GM15510 (cell line): ENCODE measurements around the gene SPACA4.

Experiments used
- POLR2A ChIP-seq: IDR thresholded peaks from 3 replicates; pipeline ENCODE4 v1.6.1; 2011; ENCODE audit warnings: borderline replicate concordance; ENCODE audit not compliant: insufficient read length; ENCODE audit errors: extremely low read depth

Gene SPACA4

DNA sequence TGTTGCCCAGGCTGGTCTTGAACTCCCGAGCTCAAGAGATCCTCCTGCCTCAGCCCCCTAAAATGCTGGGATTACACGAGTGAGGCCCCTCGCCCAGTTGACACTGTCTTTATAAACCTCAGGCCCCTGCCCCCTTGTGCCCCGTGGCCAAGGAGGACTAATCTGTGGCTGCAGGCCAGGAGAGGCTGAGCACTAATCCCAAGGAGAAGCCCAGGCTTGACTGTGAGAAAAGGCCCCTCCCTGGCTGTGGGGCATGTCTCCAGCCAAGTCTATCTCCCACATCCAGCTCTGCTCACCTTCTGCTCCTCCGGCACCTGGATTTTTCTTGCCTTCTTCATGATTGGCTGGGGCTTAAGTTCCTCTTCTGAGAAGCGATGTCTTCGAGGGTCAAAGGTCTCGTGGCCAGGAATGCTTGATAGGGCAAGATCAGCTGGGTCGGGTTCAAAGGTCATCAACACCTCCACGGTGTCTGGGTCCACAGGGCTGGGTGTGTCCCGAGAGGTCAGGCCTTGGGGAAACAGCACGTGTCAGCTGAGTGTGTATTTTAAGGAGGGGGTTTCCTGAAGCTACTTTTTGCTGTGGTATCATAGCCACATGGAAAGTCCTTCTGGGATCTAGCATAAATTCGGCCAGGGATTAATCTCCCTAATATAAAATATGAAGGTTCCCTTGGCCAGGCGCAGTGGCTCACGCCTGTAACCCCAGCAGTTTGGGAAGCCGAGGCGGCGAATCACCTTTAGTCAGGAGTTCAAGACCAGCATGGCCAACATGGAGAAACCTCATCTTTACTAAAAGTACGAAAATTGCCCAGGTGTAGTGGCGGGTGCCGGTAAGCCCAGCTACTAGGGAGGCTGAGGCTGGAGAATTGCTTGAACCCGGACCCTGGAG lies 26.9 kb downstream of the SPACA4 start:
- TF ChIP-seq POLR2A = no peak

- no peak for TF ChIP-seq POLR2A
These were observed 27.4 kb downstream of the SPACA4 start for GRCh38 chr19:48634036-48634342.

GRCh38 chr19:48634424-48635262 lies 28.1 kb downstream of the SPACA4 start:
- peak; percentile 58 for TF ChIP-seq POLR2A

DNA sequence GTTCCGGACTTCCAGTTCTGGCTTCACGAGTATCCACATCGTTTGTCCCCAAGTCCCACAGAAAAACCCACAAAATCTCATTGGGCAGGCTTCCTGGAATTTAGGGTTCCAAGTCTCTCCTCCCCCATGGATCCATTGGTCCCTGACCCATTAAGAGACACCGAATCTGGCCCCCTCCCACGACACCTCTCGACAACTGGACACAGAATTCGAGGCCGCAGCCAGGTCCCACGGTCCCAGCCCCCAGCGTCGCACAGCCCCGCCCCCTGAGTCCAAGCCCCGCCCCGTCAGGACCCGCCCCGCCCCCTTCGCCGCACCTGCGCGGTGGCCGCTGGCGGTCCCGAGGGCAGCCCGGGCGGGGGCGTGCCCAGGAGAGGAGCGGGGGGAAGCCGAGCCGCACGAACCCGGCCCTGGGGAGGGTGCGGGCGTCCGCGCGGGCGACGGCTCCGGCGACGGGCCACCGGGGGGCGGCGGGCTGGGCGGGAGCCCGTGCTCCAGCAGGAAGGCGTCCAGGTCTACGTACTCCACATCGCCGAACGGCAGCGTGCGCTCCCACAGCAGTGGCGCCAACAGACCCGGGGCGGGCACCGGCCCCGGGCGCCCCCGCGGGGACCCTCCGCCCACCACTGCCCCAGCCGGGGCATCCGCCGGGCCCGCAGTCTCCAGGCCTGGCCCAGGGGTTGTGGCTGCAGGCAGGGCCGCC lies 28.9 kb downstream of the SPACA4 start:
- peak; percentile 51 for TF ChIP-seq POLR2A

- no peak for TF ChIP-seq POLR2A
These were observed 29.7 kb downstream of the SPACA4 start for GRCh38 chr19:48635966-48636858.

DNA sequence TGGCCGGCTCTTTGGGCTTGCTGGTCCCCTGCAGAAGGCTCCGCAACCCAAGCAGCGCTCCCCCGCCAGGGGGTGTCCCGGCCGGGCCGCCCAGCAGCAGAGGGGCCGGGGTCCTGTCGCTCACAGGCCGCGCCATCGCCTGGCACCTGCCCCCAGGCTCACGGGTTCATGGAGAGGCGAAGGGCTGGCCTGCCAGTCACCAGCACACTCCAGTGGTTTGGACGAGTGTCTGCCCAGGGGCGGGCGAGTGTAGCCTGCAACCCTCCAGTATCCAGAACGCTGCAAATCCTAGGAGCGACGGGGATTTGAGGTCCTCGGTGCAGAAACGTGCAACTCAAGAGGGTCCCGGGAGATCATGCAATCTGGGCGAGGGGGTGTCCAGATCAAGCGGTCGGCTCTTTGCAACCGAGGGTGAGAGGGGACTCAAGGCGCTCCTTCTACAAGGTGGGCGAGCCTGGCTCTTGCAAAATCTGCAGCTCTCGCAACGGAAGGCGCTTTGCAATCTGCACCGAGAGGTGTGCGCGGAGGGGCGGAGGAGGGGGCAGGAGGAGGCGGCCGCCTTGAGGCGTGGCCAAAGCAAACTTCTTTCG lies 30.4 kb downstream of the SPACA4 start, which contains the start of gene DBP:
Gene DBP, minus strand, starts transcription at position 521 of the 590 bp plus-strand sequence. Its CDS starts 385 bp downstream, at position 136.
- peak; percentile 44 for TF ChIP-seq POLR2A

DNA sequence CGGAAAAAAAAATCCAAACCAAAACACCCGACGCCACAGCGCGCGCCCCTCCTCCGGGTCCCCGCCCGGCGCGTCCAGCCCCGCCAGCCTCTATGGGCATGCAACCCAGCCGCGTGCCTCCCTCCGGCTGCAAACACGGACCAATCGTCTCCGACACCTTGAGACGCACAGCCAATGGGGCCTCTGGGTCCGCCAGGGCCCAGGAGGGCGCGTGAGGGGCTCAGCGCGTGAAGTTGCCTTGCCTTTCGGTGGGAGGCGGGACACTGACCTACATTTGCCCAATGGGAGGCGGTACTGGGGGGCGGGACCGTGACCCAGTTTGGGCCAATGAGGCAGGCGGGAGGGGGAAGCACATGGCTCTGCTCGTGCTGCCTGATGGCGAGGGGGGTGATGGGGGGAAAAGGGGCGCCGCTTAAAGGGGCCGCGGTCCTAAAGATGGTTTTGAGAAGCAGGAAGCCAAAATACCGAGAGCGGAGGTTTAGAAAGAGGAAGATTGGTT lies 31.0 kb downstream of the SPACA4 start:
- TF ChIP-seq POLR2A = peak; percentile 12

GRCh38 chr19:48637948-48638830 lies 31.6 kb downstream of the SPACA4 start:
- TF ChIP-seq POLR2A = peak; percentile 36

- TF ChIP-seq POLR2A = no peak
These were observed 32.4 kb downstream of the SPACA4 start for GRCh38 chr19:48638831-48639381.

DNA sequence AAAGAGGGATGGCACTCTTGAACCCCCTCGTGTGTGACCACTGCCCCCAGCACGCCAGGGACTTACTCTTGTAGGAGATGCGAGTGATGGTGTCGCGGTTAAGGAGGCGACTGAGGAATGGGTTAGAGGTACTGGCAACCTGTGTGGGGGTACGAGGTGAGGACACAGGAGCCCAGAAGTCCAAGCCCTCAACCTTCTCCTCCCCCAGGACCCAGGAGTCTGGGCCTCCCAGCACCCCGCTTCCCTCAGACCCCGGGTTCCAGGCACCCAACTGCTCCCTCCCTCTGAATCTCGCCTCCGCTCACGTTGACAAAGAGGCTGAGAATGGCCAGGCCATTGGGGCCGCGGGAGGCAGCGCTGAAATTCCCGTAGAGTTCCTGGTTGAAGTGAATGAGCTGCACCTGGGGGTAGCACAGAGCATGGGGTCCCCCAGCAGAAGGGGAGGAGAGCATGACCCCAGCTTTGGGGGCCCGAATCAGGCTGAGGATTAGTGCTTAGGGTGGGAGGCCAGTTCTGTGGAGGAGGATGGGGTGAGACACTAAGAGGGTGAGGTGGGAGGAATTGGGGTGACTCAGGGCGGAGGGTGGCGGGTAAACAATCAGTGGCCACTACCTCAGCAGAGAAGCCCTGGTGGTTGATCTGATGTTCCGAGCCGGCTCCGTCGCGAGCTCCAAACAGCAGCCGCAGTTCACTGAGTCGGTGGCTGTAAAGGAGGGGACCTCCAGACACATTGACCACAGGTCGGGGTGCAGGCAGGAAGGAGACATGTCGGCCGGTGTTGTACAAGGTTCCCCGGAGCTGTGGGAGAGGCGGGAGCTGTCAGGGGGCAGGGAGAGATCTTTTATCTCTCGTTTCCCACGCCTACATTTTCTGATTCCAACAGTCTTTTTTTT lies 33.2 kb downstream of the SPACA4 start:
- no peak for TF ChIP-seq POLR2A

DNA sequence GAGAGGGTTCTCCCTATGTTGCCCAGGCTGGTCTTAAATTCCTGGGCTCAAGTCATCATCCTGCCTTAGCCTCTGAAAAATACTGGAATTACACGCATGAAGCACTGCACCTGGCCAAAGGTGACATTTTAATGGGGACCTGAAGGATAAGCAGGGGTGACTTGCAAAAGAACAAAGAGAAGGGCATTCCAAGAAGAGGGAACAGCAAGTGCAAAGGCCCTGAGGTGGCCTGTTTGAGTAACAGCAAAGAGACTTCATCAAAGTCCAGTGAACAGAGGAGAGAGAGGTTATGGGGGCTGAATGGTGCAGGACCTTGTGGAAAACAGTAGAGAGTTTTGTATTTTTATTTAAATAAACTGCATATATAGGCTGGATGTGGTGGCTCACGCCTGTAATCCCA lies 35.3 kb downstream of the SPACA4 start:
- no peak for TF ChIP-seq POLR2A

DNA sequence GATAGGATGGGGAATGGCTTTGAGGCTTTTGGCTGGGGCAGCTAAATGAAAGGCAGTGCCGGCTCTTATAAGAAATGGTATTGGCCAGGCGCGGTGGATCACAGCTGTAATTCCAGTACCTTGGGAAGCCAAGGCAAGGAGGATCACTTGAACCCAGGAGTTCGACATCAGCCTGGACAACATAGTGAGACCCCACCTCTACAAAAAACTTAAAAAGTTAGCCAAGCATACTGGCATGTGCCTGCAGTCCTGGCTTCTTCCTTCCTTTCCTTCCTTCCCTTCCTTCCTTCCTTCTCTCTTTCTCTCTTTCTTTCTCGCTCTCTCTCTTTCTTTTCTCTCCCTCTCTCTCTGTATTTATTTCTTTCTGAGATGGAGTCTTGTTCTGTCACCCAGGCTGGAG lies 36.3 kb downstream of the SPACA4 start:
- TF ChIP-seq POLR2A = no peak

DNA sequence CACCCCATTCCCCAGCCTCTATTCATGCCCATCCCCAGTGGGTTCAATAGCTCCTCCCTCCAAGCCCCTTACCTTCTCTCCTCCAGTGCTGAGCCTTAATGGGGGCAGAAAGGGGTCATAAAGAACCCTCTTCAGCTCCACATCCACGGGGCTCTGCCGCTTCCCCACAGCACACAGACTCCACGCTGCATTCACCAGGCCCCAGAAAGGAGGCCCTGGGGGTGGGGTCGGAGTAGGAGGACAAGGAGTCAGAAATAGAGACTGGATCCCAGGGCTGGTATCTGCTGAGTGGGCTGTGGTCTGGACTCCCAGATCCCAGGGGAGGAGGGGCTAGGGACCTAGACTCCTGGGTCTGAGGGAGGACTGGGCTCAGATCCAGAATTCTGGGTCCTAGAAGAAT lies 37.8 kb downstream of the SPACA4 start:
- no peak for TF ChIP-seq POLR2A
